Prostate gland (tissue), 2 donors: Measurements from ENCODE around the gene FIBCD1.

Experiments
- CTCF ChIP-seq, 4 experiments: fragments of 200-600 bp in 2 of 4; fragments of 450-650 bp in 2 of 4; sonication (generic) in 2 of 4; IDR thresholded peaks; 1 replicate in 3 of 4; 2 replicates in 1 of 4; pipeline ENCODE4 v1.5.1; 2016 to 2019; ENCODE audit warnings: antibody characterized with exemption in 4 of 4, mild to moderate bottlenecking in 2 of 4, moderate library complexity in 2 of 4
- POLR2A ChIP-seq: fragments of 450-650 bp; IDR thresholded peaks from one replicate; pipeline ENCODE4 v1.6.1; 2016; ENCODE audit warnings: antibody characterized with exemption, mild to moderate bottlenecking

DNA sequence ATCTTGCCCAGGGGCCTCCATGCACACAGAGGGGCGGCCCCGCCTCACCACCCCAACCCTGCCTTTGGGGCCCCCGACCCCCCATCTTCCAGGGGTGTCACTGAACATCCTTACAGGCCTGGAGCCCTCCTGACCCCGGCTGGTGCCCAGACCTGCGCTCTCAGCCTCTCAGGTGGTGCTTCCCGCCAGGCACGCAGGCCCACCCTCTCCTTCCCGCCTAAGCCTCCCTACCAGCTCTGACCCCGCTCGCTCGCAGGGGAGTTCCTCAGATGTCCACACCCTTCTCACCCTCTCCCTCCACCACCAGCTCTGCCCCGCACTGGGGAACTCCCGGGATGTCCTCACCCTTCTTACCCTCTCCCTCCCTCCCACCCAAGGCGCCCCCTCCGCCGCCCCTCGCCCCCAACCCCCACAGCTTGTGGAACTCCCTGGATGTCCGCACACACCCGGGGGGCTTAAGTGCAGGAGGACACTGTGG is 30.1 kb downstream of the FIBCD1 start:
- TF ChIP-seq CTCF (IDR thresholded peaks at IDR 0.05) (no peak), POLR2A (no peak)
